PC-3 (cell line): Measurements from ENCODE around the gene GADL1.

Source experiments
- EZH2phosphoT487 ChIP-seq: fragments of 300-600 bp; sonication (generic); IDR thresholded peaks from 2 replicates; pipeline ENCODE4 v1.6.1; 2018; ENCODE audit warnings: mild to moderate bottlenecking, antibody characterized with exemption, low read length, borderline replicate concordance
- TF ChIP-seq, protein P1 (sequence below): fragments of 300-600 bp; sonication (generic); conservative IDR thresholded peaks from 2 replicates; pipeline ENCODE4 v1.5.1; 2017; ENCODE audit warnings: antibody characterized with exemption, low read depth, mild to moderate bottlenecking, low read length

DNA sequence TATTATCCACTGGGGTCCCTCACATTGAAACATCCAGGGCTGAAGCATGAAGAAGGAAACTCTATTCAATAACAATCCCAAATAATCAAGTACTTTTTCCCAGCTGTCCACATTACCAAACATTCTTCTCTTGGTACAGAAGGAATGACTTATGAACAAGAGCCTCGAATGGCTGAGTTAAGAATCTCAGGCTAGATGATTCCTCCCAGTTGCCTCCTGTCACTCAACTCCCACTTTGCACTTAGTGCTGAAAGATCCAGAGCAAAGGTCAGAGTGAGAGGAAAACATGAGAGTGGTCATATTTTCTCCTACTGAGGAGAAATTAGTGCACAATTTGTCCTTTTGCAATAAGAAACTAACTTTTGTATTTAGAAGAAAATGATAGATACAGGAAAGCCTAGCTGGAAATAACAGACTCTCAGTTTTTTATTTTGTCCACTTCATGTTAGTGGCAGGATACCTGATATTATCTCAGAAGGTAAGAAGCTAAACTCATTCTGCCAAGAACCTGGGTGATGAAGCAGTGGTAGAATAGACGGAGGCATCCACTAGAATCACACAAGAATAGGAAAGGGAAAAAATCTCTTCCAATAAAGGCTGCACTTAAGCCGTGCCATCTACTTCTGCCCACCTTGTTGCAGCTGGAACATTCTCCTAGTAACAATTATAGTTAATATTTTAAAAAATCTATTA is 46.2 kb downstream of the GADL1 start:
- TF ChIP-seq, protein P1, sequence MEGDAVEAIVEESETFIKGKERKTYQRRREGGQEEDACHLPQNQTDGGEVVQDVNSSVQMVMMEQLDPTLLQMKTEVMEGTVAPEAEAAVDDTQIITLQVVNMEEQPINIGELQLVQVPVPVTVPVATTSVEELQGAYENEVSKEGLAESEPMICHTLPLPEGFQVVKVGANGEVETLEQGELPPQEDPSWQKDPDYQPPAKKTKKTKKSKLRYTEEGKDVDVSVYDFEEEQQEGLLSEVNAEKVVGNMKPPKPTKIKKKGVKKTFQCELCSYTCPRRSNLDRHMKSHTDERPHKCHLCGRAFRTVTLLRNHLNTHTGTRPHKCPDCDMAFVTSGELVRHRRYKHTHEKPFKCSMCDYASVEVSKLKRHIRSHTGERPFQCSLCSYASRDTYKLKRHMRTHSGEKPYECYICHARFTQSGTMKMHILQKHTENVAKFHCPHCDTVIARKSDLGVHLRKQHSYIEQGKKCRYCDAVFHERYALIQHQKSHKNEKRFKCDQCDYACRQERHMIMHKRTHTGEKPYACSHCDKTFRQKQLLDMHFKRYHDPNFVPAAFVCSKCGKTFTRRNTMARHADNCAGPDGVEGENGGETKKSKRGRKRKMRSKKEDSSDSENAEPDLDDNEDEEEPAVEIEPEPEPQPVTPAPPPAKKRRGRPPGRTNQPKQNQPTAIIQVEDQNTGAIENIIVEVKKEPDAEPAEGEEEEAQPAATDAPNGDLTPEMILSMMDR: no peak
- no peak for TF ChIP-seq EZH2phosphoT487
